WTC11 (cell line): ENCODE measurements around the gene CPPED1. TPM values are rescaled to one million over a fixed set of nuclear protein-coding genes. Genes with fewer than 3 reads are reported as not detected.
A peak's percentile ranks its signal among the peaks of the same experiment; 100 is the strongest.

Experiments used
- ATAC-seq: fragments of 200-7000 bp; cut with Tn5 transposase; 2 replicates; pipeline ENCODE4 v1.10.0; 2021; ENCODE audit warnings: mild to moderate bottlenecking, moderate library complexity
- CTCF ChIA-PET: fragments of 300-600 bp; sonication (Branson Sonifier 250); formaldehyde crosslinking; loops from one replicate; lab custom pipeline; 2021; ENCODE audit warnings: antibody characterized with exemption; lab: Charles Lee
- POLR2A ChIA-PET: fragments of 350-600 bp; sonication (Branson Sonifier 250); formaldehyde crosslinking; loops from one replicate; lab custom pipeline; 2021; ENCODE audit warnings: antibody characterized with exemption; lab: Charles Lee
- DNase-seq: peaks from one replicate; pipeline ENCODE4 v3.0.0; 2021; ENCODE audit warnings: low spot score
- H3K27ac Mint-ChIP-seq: 2 replicates; pipeline ENCODE4 v1.8.0; 2021; ENCODE audit warnings: mixed read lengths
- H3K27me3 Mint-ChIP-seq: 2 replicates; pipeline ENCODE4 v1.8.0; 2021; ENCODE audit warnings: low read depth, mild to moderate bottlenecking, moderate library complexity, mixed read lengths
- H3K36me3 Mint-ChIP-seq: 2 replicates; pipeline ENCODE4 v1.8.0; 2021; ENCODE audit warnings: mixed read lengths
- H3K4me1 Mint-ChIP-seq: 2 replicates; pipeline ENCODE4 v1.8.0; 2022; ENCODE audit warnings: mixed read lengths
- H3K4me3 Mint-ChIP-seq: 2 replicates; pipeline ENCODE4 v1.8.0; 2021; ENCODE audit warnings: mild to moderate bottlenecking, moderate library complexity, mixed read lengths
- H3K9me3 Mint-ChIP-seq: 2 replicates; pipeline ENCODE4 v1.8.0; 2021; ENCODE audit warnings: mixed read lengths
- CREM ChIP-seq: sonication (generic); formaldehyde crosslinking; IDR thresholded peaks from 2 replicates; pipeline ENCODE4 v1.8.1; 2022; ENCODE audit warnings: mild to moderate bottlenecking, missing genetic modification reagents, moderate library complexity
- ETV6 ChIP-seq: sonication (generic); formaldehyde crosslinking; IDR thresholded peaks from 2 replicates; pipeline ENCODE4 v1.8.1; 2022; ENCODE audit warnings: mild to moderate bottlenecking, missing genetic modification reagents
- FOXK1 ChIP-seq: sonication (generic); formaldehyde crosslinking; IDR thresholded peaks from 2 replicates; pipeline ENCODE4 v1.8.0; 2022; ENCODE audit warnings: mild to moderate bottlenecking, moderate library complexity, missing genetic modification reagents
- JUN ChIP-seq: sonication (generic); formaldehyde crosslinking; IDR thresholded peaks from 2 replicates; pipeline ENCODE4 v1.8.0; 2023; ENCODE audit warnings: mild to moderate bottlenecking, missing genetic modification reagents
- KAT7 ChIP-seq: sonication (generic); formaldehyde crosslinking; IDR thresholded peaks from 2 replicates; pipeline ENCODE4 v1.8.1; 2023; ENCODE audit warnings: missing genetic modification reagents, mild to moderate bottlenecking, borderline replicate concordance
- MXD4 ChIP-seq: fragments of 250-450 bp; sonication (Bioruptor Pico); IDR thresholded peaks from 2 replicates; pipeline ENCODE4 v1.8.0; 2021; ENCODE audit warnings: mild to moderate bottlenecking, moderate library complexity, borderline replicate concordance
- NR1H2 ChIP-seq: sonication (generic); formaldehyde crosslinking; IDR thresholded peaks from 2 replicates; pipeline ENCODE4 v1.9.0; 2021; ENCODE audit warnings: mild to moderate bottlenecking, moderate library complexity, missing genetic modification reagents
- TCF7 ChIP-seq: sonication (generic); formaldehyde crosslinking; IDR thresholded peaks from 2 replicates; pipeline ENCODE4 v1.8.0; 2022; ENCODE audit warnings: mild to moderate bottlenecking, low read depth, missing genetic modification reagents, moderate library complexity
- TEAD1 ChIP-seq: sonication (generic); formaldehyde crosslinking; IDR thresholded peaks from 2 replicates; pipeline ENCODE4 v1.8.0; 2022; ENCODE audit warnings: mild to moderate bottlenecking, missing genetic modification reagents
- USF1 ChIP-seq: sonication (generic); formaldehyde crosslinking; IDR thresholded peaks from 2 replicates; pipeline ENCODE4 v1.8.0; 2022; ENCODE audit warnings: mild to moderate bottlenecking, missing genetic modification reagents
- ZNF232 ChIP-seq: sonication (generic); formaldehyde crosslinking; IDR thresholded peaks from 2 replicates; pipeline ENCODE4 v1.8.0; 2022; ENCODE audit warnings: mild to moderate bottlenecking, missing genetic modification reagents
- total RNA-seq: library from RNA; stranded (reverse); gene quantifications from 3 replicates; pipeline ENCODE4 v1.2.3, GENCODE V29; 2021
- TF ChIP-seq, protein P1 (sequence below): sonication (generic); formaldehyde crosslinking; IDR thresholded peaks from 2 replicates; pipeline ENCODE4 v1.8.0; 2022; ENCODE audit warnings: missing genetic modification reagents
- TF ChIP-seq, protein P2 (sequence below): sonication (generic); formaldehyde crosslinking; IDR thresholded peaks from 2 replicates; pipeline ENCODE4 v1.8.0; 2023; ENCODE audit warnings: missing genetic modification reagents, mild to moderate bottlenecking, borderline replicate concordance
- TF ChIP-seq, protein P3 (sequence below): fragments of 200-600 bp; IDR thresholded peaks from 2 replicates; pipeline ENCODE4 v1.8.0; 2022; ENCODE audit warnings: antibody characterized with exemption
- TF ChIP-seq, protein P4 (sequence below): sonication (generic); formaldehyde crosslinking; conservative IDR thresholded peaks from 2 replicates; pipeline ENCODE4 v1.8.1; 2023; ENCODE audit warnings: mild to moderate bottlenecking, low read depth, missing genetic modification reagents, moderate library complexity
- TF ChIP-seq, protein P5 (sequence below): sonication (generic); formaldehyde crosslinking; IDR thresholded peaks from 2 replicates; pipeline ENCODE4 v1.8.1; 2023; ENCODE audit warnings: mild to moderate bottlenecking, missing genetic modification reagents

The CPPED1 gene
- total RNA-seq, 1 experiment from 2014 or later, result 8.8 TPM

GRCh38 chr16:12723681-12724080 lies 80.0 kb downstream of the CPPED1 start:
- TF ChIP-seq, protein P1, sequence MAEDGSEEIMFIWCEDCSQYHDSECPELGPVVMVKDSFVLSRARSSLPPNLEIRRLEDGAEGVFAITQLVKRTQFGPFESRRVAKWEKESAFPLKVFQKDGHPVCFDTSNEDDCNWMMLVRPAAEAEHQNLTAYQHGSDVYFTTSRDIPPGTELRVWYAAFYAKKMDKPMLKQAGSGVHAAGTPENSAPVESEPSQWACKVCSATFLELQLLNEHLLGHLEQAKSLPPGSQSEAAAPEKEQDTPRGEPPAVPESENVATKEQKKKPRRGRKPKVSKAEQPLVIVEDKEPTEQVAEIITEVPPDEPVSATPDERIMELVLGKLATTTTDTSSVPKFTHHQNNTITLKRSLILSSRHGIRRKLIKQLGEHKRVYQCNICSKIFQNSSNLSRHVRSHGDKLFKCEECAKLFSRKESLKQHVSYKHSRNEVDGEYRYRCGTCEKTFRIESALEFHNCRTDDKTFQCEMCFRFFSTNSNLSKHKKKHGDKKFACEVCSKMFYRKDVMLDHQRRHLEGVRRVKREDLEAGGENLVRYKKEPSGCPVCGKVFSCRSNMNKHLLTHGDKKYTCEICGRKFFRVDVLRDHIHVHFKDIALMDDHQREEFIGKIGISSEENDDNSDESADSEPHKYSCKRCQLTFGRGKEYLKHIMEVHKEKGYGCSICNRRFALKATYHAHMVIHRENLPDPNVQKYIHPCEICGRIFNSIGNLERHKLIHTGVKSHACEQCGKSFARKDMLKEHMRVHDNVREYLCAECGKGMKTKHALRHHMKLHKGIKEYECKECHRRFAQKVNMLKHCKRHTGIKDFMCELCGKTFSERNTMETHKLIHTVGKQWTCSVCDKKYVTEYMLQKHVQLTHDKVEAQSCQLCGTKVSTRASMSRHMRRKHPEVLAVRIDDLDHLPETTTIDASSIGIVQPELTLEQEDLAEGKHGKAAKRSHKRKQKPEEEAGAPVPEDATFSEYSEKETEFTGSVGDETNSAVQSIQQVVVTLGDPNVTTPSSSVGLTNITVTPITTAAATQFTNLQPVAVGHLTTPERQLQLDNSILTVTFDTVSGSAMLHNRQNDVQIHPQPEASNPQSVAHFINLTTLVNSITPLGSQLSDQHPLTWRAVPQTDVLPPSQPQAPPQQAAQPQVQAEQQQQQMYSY (CRISPR knock-in tag), result 0 out of 2 replicates have a peak, but pooled peaks have one; percentile 19
- TF ChIP-seq, protein P2, sequence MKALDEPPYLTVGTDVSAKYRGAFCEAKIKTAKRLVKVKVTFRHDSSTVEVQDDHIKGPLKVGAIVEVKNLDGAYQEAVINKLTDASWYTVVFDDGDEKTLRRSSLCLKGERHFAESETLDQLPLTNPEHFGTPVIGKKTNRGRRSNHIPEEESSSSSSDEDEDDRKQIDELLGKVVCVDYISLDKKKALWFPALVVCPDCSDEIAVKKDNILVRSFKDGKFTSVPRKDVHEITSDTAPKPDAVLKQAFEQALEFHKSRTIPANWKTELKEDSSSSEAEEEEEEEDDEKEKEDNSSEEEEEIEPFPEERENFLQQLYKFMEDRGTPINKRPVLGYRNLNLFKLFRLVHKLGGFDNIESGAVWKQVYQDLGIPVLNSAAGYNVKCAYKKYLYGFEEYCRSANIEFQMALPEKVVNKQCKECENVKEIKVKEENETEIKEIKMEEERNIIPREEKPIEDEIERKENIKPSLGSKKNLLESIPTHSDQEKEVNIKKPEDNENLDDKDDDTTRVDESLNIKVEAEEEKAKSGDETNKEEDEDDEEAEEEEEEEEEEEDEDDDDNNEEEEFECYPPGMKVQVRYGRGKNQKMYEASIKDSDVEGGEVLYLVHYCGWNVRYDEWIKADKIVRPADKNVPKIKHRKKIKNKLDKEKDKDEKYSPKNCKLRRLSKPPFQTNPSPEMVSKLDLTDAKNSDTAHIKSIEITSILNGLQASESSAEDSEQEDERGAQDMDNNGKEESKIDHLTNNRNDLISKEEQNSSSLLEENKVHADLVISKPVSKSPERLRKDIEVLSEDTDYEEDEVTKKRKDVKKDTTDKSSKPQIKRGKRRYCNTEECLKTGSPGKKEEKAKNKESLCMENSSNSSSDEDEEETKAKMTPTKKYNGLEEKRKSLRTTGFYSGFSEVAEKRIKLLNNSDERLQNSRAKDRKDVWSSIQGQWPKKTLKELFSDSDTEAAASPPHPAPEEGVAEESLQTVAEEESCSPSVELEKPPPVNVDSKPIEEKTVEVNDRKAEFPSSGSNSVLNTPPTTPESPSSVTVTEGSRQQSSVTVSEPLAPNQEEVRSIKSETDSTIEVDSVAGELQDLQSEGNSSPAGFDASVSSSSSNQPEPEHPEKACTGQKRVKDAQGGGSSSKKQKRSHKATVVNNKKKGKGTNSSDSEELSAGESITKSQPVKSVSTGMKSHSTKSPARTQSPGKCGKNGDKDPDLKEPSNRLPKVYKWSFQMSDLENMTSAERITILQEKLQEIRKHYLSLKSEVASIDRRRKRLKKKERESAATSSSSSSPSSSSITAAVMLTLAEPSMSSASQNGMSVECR (CRISPR knock-in tag), result no peak
- no peak overlapping the region for H3K4me3 Mint-ChIP-seq
- H3K27me3 Mint-ChIP-seq, result no peaks in the 10 kb centered on the region
- ChIA-PET CTCF (interaction anchor here (0.7 to 1.6 kb wide), 2 partner anchors 13 to 22 kb away, joined by 3 to 4 read pairs; no protein-coding TSS in a partner anchor), POLR2A (interaction anchor here (0.6 kb wide), 1 partner anchor 104 kb away, joined by 3 read pairs; no protein-coding TSS in a partner anchor)
- H3K9me3 Mint-ChIP-seq, result no peaks in the 10 kb centered on the region
- no peak for DNase-seq
- H3K36me3 Mint-ChIP-seq, result no peaks in the 10 kb centered on the region
- ATAC-seq, result no peak
- peaks cover 9% of the 10 kb centered on the region for H3K4me1 Mint-ChIP-seq
- H3K27ac Mint-ChIP-seq, result no peak overlapping the region

DNA sequence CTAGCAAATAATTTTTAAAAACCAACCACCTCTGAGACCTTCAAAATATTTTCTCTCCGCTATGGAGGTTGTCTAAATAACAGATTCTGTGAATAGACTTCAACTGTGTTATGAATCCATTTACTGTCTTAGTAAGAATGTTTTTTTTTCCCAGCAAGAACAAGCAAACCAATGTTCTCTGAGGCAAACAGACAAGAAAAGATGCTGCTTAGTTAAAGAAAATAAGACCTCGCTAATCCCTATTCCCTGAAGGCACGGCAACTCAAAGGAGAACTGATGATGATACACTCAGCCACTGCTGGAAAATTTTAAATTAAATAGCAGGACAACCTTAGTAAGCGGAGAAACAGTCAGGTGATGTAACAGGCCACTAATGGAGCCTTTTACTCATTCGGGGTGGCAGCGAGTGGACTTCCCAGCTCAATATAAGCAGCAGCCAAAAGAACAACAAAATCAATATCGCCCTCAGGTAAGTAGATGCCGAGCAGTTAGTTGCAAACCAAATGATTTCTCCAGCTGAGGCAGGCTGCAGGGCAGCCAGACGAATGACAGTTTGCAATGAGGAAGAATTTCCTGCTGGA lies 81.8 kb downstream of the CPPED1 start:
- ChIA-PET CTCF (no interaction called here), POLR2A (interaction anchor here (0.7 kb wide), 1 partner anchor 15 kb away, joined by 3 read pairs; no protein-coding TSS in a partner anchor)
- Mint-ChIP-seq H3K4me1 (peaks cover 5% of the 10 kb centered on the region), H3K27me3 (no peaks in the 10 kb centered on the region), H3K27ac (no peak overlapping the region), H3K36me3 (no peaks in the 10 kb centered on the region), H3K9me3 (no peaks in the 10 kb centered on the region), H3K4me3 (no peak overlapping the region)
- ATAC-seq (no peak), DNase-seq (no peak)
- TF ChIP-seq TCF7 (CRISPR knock-in tag), result no peak
- no peak for TF ChIP-seq FOXK1 (CRISPR knock-in tag)
- TF ChIP-seq, protein P3, sequence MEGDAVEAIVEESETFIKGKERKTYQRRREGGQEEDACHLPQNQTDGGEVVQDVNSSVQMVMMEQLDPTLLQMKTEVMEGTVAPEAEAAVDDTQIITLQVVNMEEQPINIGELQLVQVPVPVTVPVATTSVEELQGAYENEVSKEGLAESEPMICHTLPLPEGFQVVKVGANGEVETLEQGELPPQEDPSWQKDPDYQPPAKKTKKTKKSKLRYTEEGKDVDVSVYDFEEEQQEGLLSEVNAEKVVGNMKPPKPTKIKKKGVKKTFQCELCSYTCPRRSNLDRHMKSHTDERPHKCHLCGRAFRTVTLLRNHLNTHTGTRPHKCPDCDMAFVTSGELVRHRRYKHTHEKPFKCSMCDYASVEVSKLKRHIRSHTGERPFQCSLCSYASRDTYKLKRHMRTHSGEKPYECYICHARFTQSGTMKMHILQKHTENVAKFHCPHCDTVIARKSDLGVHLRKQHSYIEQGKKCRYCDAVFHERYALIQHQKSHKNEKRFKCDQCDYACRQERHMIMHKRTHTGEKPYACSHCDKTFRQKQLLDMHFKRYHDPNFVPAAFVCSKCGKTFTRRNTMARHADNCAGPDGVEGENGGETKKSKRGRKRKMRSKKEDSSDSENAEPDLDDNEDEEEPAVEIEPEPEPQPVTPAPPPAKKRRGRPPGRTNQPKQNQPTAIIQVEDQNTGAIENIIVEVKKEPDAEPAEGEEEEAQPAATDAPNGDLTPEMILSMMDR, result no peak
- TF ChIP-seq, protein P4, sequence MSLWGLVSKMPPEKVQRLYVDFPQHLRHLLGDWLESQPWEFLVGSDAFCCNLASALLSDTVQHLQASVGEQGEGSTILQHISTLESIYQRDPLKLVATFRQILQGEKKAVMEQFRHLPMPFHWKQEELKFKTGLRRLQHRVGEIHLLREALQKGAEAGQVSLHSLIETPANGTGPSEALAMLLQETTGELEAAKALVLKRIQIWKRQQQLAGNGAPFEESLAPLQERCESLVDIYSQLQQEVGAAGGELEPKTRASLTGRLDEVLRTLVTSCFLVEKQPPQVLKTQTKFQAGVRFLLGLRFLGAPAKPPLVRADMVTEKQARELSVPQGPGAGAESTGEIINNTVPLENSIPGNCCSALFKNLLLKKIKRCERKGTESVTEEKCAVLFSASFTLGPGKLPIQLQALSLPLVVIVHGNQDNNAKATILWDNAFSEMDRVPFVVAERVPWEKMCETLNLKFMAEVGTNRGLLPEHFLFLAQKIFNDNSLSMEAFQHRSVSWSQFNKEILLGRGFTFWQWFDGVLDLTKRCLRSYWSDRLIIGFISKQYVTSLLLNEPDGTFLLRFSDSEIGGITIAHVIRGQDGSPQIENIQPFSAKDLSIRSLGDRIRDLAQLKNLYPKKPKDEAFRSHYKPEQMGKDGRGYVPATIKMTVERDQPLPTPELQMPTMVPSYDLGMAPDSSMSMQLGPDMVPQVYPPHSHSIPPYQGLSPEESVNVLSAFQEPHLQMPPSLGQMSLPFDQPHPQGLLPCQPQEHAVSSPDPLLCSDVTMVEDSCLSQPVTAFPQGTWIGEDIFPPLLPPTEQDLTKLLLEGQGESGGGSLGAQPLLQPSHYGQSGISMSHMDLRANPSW (CRISPR knock-in tag), result no peak
- no peak for TF ChIP-seq TEAD1 (CRISPR knock-in tag)
- TF ChIP-seq ETV6 (CRISPR knock-in tag), result no peak
- TF ChIP-seq, protein P5, sequence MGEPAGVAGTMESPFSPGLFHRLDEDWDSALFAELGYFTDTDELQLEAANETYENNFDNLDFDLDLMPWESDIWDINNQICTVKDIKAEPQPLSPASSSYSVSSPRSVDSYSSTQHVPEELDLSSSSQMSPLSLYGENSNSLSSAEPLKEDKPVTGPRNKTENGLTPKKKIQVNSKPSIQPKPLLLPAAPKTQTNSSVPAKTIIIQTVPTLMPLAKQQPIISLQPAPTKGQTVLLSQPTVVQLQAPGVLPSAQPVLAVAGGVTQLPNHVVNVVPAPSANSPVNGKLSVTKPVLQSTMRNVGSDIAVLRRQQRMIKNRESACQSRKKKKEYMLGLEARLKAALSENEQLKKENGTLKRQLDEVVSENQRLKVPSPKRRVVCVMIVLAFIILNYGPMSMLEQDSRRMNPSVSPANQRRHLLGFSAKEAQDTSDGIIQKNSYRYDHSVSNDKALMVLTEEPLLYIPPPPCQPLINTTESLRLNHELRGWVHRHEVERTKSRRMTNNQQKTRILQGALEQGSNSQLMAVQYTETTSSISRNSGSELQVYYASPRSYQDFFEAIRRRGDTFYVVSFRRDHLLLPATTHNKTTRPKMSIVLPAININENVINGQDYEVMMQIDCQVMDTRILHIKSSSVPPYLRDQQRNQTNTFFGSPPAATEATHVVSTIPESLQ, result no peak
- no peak for TF ChIP-seq NR1H2 (CRISPR knock-in tag)
- no peak for TF ChIP-seq MXD4
- no peak for TF ChIP-seq USF1 (CRISPR knock-in tag)
- TF ChIP-seq ZNF232 (CRISPR knock-in tag), result no peak
- TF ChIP-seq KAT7 (CRISPR knock-in tag), result no peak
- TF ChIP-seq JUN, result no peak
- no peak for TF ChIP-seq CREM (CRISPR knock-in tag)
